Measurements from ENCODE around the gene AFDN. TPM values are rescaled to one million over a fixed set of nuclear protein-coding genes. Genes with fewer than 3 reads are reported as not detected.

AFDN gene
- total RNA-seq, 1 experiment from 2014 or later: 108 TPM

- H3K9me2 ChIP-seq (ENCODE audit: insufficient read depth): no peaks in the 10 kb centered on the region
- H3K4me3 ChIP-seq: no peak overlapping the region
- H3K4me1 ChIP-seq (replicated peaks; ENCODE audit: insufficient read depth): peaks cover 18% of the 10 kb centered on the region
- POLR2A ChIA-PET (ENCODE audit: unreplicated experiment): interaction anchor here (0.6 kb wide), 1 partner anchor 41 kb away, joined by 6 read pairs; no protein-coding TSS in a partner anchor
- DNase-seq: peak; percentile 7 to 43
- H3K9me3 ChIP-seq (ENCODE audit: insufficient read depth, low read depth): no peaks in the 10 kb centered on the region
- H3K27ac ChIP-seq: 0 out of 2 replicates have a peak overlapping the region, but pooled peaks have one; percentile 3
- intact Hi-C loops (cut with micrococcal nuclease; ENCODE audit: unreplicated experiment): loop anchor here (5.0 kb wide), 1 partner anchor 66 kb away; the partner anchor contains the start of gene AFDN
- CTCF ChIA-PET: no interaction called here
- H3K36me3 ChIP-seq (ENCODE audit: low read depth): peaks cover 18% of the 10 kb centered on the region
- TF ChIP-seq CTCF (conservative IDR thresholded peaks at IDR 0.05): no peak
- TF ChIP-seq EZH2 (IDR thresholded peaks at IDR 0.05; ENCODE audit: low read depth): no peak
- no TSS peak for BruUV-seq (replicated peaks)
- H3K4me2 ChIP-seq: no peak overlapping the region
- H2AFZ ChIP-seq: no peak overlapping the region
- H3K79me2 ChIP-seq (ENCODE audit: low read depth): no peaks in the 10 kb centered on the region
- 0 out of 2 replicates have a peak, but pooled peaks cover 7% of the 10 kb centered on the region for H4K20me1 ChIP-seq (ENCODE audit: insufficient read depth)
- H3K27me3 ChIP-seq (ENCODE audit: insufficient read depth, low read depth): no peaks in the 10 kb centered on the region
- H3F3A ChIP-seq (ENCODE audit: insufficient read depth, low read depth): 0 out of 2 replicates have a peak, but pooled peaks cover 3% of the 10 kb centered on the region
Measured at GRCh38 chr6:167892835-167893815, 66.4 kb downstream of the AFDN start.

GRCh38 chr6:167894965-167895364, 68.3 kb downstream of the AFDN start:
- POLR2A ChIA-PET (ENCODE audit: unreplicated experiment): interaction anchor here (0.6 kb wide), 1 partner anchor 68 kb away, joined by 3 read pairs; no protein-coding TSS in a partner anchor
- H3K27ac ChIP-seq: no peak overlapping the region
- BruUV-seq (replicated peaks): no TSS peak
- intact Hi-C loops (cut with micrococcal nuclease; ENCODE audit: unreplicated experiment): loop anchor here (5.0 kb wide), 1 partner anchor 68 kb away; the partner anchor contains the start of gene AFDN
- DNase-seq: no peak
- H3K27me3 ChIP-seq (ENCODE audit: insufficient read depth, low read depth): no peaks in the 10 kb centered on the region
- H3K4me2 ChIP-seq: no peak overlapping the region
- CTCF ChIA-PET: interaction anchor here (0.7 kb wide), 1 partner anchor 29 kb away, joined by 4 read pairs; no protein-coding TSS in a partner anchor
- no peaks in the 10 kb centered on the region for H3K9me3 ChIP-seq (ENCODE audit: insufficient read depth, low read depth)
- H3K36me3 ChIP-seq (ENCODE audit: low read depth): peaks cover 12% of the 10 kb centered on the region; the same call in 1 of the 2 replicates
- H3K9me2 ChIP-seq (ENCODE audit: insufficient read depth): no peaks in the 10 kb centered on the region
- 0 out of 2 replicates have a peak, but pooled peaks cover 5% of the 10 kb centered on the region for H3F3A ChIP-seq (ENCODE audit: insufficient read depth, low read depth)
- H3K4me1 ChIP-seq (replicated peaks; ENCODE audit: insufficient read depth): peaks cover 18% of the 10 kb centered on the region
- peaks cover 13% of the 10 kb centered on the region; the same call in 1 of the 2 replicates for H4K20me1 ChIP-seq (ENCODE audit: insufficient read depth)
- TF ChIP-seq EZH2 (IDR thresholded peaks at IDR 0.05; ENCODE audit: low read depth) (no peak), CTCF (conservative IDR thresholded peaks at IDR 0.05) (no peak)
- no peak overlapping the region for H2AFZ ChIP-seq
- no peak overlapping the region for H3K4me3 ChIP-seq
- no peaks in the 10 kb centered on the region; the same call in 1 of the 2 replicates for H3K79me2 ChIP-seq (ENCODE audit: low read depth)

- Histone ChIP-seq H3K79me2 (ENCODE audit: low read depth) (no peaks in the 10 kb centered on the region; the same call in 1 of the 2 replicates), H3F3A (ENCODE audit: insufficient read depth, low read depth) (0 out of 2 replicates have a peak, but pooled peaks cover 5% of the 10 kb centered on the region), H3K36me3 (ENCODE audit: low read depth) (peaks cover 5% of the 10 kb centered on the region), H3K27me3 (ENCODE audit: insufficient read depth, low read depth) (no peaks in the 10 kb centered on the region), H3K9me3 (ENCODE audit: insufficient read depth, low read depth) (no peaks in the 10 kb centered on the region), H3K4me3 (no peak overlapping the region), H3K4me1 (replicated peaks; ENCODE audit: insufficient read depth) (peaks cover 18% of the 10 kb centered on the region), H2AFZ (no peak overlapping the region), H3K4me2 (no peak overlapping the region), H3K9me2 (ENCODE audit: insufficient read depth) (no peaks in the 10 kb centered on the region), H4K20me1 (ENCODE audit: insufficient read depth) (peaks cover 13% of the 10 kb centered on the region; the same call in 1 of the 2 replicates), H3K27ac (no peak overlapping the region)
- intact Hi-C loops (cut with micrococcal nuclease; ENCODE audit: unreplicated experiment): no loop called here
- POLR2A ChIA-PET (ENCODE audit: unreplicated experiment): no interaction called here
- DNase-seq: no peak
- CTCF ChIA-PET: interaction anchor here (0.6 kb wide), 1 partner anchor 352 kb away, joined by 6 read pairs; no protein-coding TSS in a partner anchor
- TF ChIP-seq CTCF (conservative IDR thresholded peaks at IDR 0.05): no peak
- no peak for TF ChIP-seq EZH2 (IDR thresholded peaks at IDR 0.05; ENCODE audit: low read depth)
- BruUV-seq (replicated peaks): no TSS peak
Measured at GRCh38 chr6:167896648-167897047, 69.9 kb downstream of the AFDN start.

All from PC-9 (cell line).